Measurements from ENCODE around the gene CACNA1F. TPM values are rescaled to one million over a fixed set of nuclear protein-coding genes. Genes with fewer than 3 reads are reported as not detected.

CACNA1F gene
- total RNA-seq, 1 experiment from 2014 or later: not detected

GRCh38 chrX:49212861-49213260 lies 20.3 kb downstream of the CACNA1F start:
- Histone ChIP-seq H3K36me3 (ENCODE audit: low read depth, low read length) (no peaks in the 10 kb centered on the region), H3K79me2 (ENCODE audit: low read length) (no peaks in the 10 kb centered on the region), H3K4me1 (ENCODE audit: insufficient read depth, low read length) (no peaks in the 10 kb centered on the region), H3K4me3 (ENCODE audit: low read length) (no peak overlapping the region), H3K27ac (ENCODE audit: low read length) (no peak overlapping the region), H2AFZ (ENCODE audit: low read length) (no peak overlapping the region), H4K20me1 (ENCODE audit: low read length) (no peaks in the 10 kb centered on the region), H3K9me2 (replicated peaks; ENCODE audit: low read length) (no peaks in the 10 kb centered on the region), H3F3A (ENCODE audit: low read length, unreplicated experiment) (no peaks in the 10 kb centered on the region), H3K4me2 (ENCODE audit: low read length) (no peak overlapping the region), H3K9me3 (ENCODE audit: low read length) (no peaks in the 10 kb centered on the region), H3K9ac (ENCODE audit: low read length) (no peak overlapping the region), H3K27me3 (ENCODE audit: low read length) (no peaks in the 10 kb centered on the region)
- intact Hi-C loops (cut with micrococcal nuclease): no loop called here
- DNase-seq (no peak), ATAC-seq (no peak)
- POLR2A ChIA-PET (ENCODE audit: unreplicated experiment): no interaction called here
- BruUV-seq (replicated peaks): no TSS peak
- TF ChIP-seq EZH2 (IDR thresholded peaks at IDR 0.05; ENCODE audit: low read length, unreplicated experiment) (no peak), CTCF (conservative IDR thresholded peaks at IDR 0.05; ENCODE audit: low read depth, low read length) (no peak), EZH2phosphoT487 (IDR thresholded peaks at IDR 0.05; ENCODE audit: borderline replicate concordance, low read length) (no peak)
- CTCF ChIA-PET: no interaction called here

- Histone ChIP-seq H3K27ac (ENCODE audit: low read length) (no peak overlapping the region), H3K36me3 (ENCODE audit: low read depth, low read length) (no peaks in the 10 kb centered on the region), H3K79me2 (ENCODE audit: low read length) (no peaks in the 10 kb centered on the region), H3K4me3 (ENCODE audit: low read length) (no peak overlapping the region), H3K9me3 (ENCODE audit: low read length) (no peaks in the 10 kb centered on the region), H3F3A (ENCODE audit: low read length, unreplicated experiment) (no peaks in the 10 kb centered on the region), H2AFZ (ENCODE audit: low read length) (no peak overlapping the region), H3K27me3 (ENCODE audit: low read length) (no peaks in the 10 kb centered on the region), H3K4me1 (ENCODE audit: insufficient read depth, low read length) (no peaks in the 10 kb centered on the region), H3K4me2 (ENCODE audit: low read length) (no peak overlapping the region), H3K9me2 (replicated peaks; ENCODE audit: low read length) (no peaks in the 10 kb centered on the region), H4K20me1 (ENCODE audit: low read length) (no peaks in the 10 kb centered on the region), H3K9ac (ENCODE audit: low read length) (no peak overlapping the region)
- TF ChIP-seq EZH2phosphoT487 (IDR thresholded peaks at IDR 0.05; ENCODE audit: borderline replicate concordance, low read length): no peak
- TF ChIP-seq EZH2 (IDR thresholded peaks at IDR 0.05; ENCODE audit: low read length, unreplicated experiment): no peak
- TF ChIP-seq CTCF (conservative IDR thresholded peaks at IDR 0.05; ENCODE audit: low read depth, low read length): no peak
- intact Hi-C loops (cut with micrococcal nuclease): no loop called here
- DNase-seq (no peak), ATAC-seq (no peak)
- ChIA-PET CTCF (no interaction called here), POLR2A (ENCODE audit: unreplicated experiment) (no interaction called here)
- BruUV-seq (replicated peaks): no TSS peak
Measured at GRCh38 chrX:49212209-49212608, 20.9 kb downstream of the CACNA1F start.

DNA sequence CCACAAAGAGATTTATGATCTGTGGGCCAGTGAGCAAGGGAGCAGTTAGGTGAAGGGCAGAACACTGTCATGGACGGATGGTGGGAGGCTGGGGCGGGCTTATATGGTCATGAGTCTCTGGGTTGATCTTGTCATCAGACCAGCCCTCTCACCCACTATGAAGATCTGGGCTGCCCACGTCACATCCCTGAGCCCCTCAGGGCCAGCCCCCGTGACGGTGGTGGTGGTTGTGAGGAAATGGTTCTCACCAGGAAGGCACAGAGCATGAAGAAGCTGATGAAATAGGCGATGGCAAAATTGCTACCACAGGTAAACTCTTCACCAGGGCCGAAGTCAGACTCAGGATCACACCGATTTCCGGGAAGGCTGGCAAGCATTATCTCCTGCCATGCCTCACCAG lies 22.1 kb downstream of the CACNA1F start:
- Histone ChIP-seq H2AFZ (ENCODE audit: low read length) (no peak overlapping the region), H3K4me1 (ENCODE audit: insufficient read depth, low read length) (no peaks in the 10 kb centered on the region), H3K27me3 (ENCODE audit: low read length) (no peaks in the 10 kb centered on the region), H3K4me3 (ENCODE audit: low read length) (no peak overlapping the region), H4K20me1 (ENCODE audit: low read length) (no peaks in the 10 kb centered on the region), H3K36me3 (ENCODE audit: low read depth, low read length) (no peaks in the 10 kb centered on the region), H3K9me2 (replicated peaks; ENCODE audit: low read length) (no peaks in the 10 kb centered on the region), H3K9me3 (ENCODE audit: low read length) (no peaks in the 10 kb centered on the region), H3K79me2 (ENCODE audit: low read length) (no peaks in the 10 kb centered on the region), H3K27ac (ENCODE audit: low read length) (no peak overlapping the region), H3K4me2 (ENCODE audit: low read length) (no peak overlapping the region), H3F3A (ENCODE audit: low read length, unreplicated experiment) (no peaks in the 10 kb centered on the region), H3K9ac (ENCODE audit: low read length) (no peak overlapping the region)
- ATAC-seq: no peak
- DNase-seq: no peak
- TF ChIP-seq EZH2 (IDR thresholded peaks at IDR 0.05; ENCODE audit: low read length, unreplicated experiment) (no peak), EZH2phosphoT487 (IDR thresholded peaks at IDR 0.05; ENCODE audit: borderline replicate concordance, low read length) (no peak), CTCF (conservative IDR thresholded peaks at IDR 0.05; ENCODE audit: low read depth, low read length) (no peak)
- intact Hi-C loops (cut with micrococcal nuclease): no loop called here
- POLR2A ChIA-PET (ENCODE audit: unreplicated experiment): no interaction called here
- CTCF ChIA-PET: no interaction called here
- no TSS peak for BruUV-seq (replicated peaks)
